GM18505 (cell line): ENCODE results near the gene ATP2A1.
"Not testable (repeated sequence)": the region's sequence is repeated elsewhere in the genome, so short reads cannot be mapped to it uniquely, and the experiment has no call there.

ENCODE experiments used
- ATAC-seq: cut with Tn5 transposase; IDR thresholded peaks from one replicate; pipeline ENCODE4 v1.9.1; 2021; ENCODE audit not compliant: unreplicated experiment
- POLR2A ChIP-seq: IDR thresholded peaks from 4 replicates; pipeline ENCODE4 v1.6.1; 2011; ENCODE audit warnings: borderline replicate concordance; ENCODE audit not compliant: insufficient read depth, insufficient read length; ENCODE audit errors: extremely low read depth

ATP2A1 gene

DNA sequence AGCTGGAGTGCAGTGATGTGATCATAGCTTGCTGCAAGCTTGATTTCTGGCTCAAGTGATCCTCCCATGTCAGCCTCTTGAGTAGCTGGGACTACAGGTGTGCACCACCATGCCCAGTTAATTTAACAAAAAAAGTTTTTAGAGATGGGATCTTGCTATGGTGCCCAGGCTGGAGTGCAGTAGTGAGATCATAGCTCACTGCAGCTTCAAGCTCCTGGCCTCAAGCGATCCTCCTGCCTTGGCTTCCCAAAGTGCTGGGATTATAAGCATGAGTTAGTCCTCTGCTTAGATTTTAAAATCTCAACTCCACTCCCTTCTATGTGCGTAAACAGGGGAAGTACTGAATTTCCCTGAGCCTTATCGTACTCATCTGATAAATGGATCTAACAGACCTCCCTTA is 40.4 kb downstream of the ATP2A1 start:
- TF ChIP-seq POLR2A: no peak
- ATAC-seq: no peak

DNA sequence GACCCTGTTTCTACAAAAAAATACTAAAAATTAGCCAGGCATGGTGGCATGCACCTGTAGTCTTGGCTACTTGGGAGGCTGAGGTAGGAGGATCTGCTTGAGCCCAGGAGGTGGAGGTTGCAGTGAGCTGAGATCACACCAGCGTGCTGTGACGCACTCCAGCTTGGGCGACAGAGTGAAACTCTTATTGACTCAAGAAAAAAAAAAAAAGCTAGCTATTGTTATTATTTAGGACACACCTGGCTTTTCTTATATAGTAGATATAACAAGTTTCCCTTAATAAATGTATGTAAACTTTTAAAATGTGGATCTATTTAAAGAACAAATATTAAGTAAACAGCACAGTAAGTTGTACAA is 44.9 kb downstream of the ATP2A1 start:
- no peak for ATAC-seq
- no peak for TF ChIP-seq POLR2A

DNA sequence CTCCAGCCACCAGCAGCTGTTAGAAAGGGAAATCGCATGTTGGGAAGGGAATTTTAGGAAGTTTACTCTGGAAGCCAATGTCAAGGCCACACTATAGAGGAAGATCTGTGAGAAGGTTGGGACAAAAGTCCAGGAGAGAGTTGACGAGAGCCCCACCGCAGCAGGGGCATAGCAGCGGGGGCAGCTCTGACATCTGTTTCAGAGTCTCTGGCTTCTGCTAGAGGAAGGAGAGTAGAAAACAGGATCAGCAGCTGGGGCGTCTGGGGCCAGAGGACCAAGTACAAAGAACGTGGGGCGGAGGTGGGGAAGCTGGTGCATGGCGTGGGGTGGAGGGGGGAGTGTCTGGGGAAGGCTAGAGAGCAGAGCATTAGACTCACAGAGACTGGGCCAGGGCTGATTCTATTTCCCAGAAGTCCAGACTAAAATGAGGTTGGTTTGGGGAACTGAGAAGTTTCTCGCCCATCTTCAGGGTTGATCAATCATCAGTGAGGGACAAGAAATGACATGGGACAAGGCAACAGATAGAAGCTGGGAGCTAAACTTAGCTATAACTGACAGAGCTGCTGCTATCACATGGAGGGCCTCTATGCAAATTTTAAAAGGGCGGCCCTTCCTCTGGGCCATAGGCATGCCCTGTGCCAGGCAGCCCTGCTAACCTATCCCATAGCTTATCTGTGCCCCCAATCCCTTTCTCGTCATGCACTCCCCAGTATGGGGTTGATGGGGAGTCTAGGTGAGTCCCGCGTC is 45.5 kb downstream of the ATP2A1 start:
- ATAC-seq: peak; percentile 42
- peak; percentile 81 for TF ChIP-seq POLR2A

DNA sequence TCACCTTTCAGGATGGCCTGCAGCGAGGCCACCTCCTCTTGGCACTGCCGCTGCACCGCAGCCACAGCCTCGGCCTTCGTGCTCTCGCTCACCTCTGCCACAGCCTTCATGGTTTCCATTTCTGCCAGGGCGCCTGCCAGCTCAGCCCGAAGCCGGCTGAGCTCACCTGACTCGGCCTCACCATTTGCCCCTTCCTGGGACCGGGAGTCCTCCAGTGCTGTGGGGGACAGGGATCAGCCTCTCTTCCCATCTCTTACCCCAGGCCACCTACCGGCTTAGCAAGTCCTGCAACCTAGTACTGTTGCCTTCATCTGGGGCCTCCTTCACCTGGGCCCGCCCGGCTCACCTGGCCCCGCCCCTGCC is 46.1 kb downstream of the ATP2A1 start:
- no peak for TF ChIP-seq POLR2A
- ATAC-seq: no peak

DNA sequence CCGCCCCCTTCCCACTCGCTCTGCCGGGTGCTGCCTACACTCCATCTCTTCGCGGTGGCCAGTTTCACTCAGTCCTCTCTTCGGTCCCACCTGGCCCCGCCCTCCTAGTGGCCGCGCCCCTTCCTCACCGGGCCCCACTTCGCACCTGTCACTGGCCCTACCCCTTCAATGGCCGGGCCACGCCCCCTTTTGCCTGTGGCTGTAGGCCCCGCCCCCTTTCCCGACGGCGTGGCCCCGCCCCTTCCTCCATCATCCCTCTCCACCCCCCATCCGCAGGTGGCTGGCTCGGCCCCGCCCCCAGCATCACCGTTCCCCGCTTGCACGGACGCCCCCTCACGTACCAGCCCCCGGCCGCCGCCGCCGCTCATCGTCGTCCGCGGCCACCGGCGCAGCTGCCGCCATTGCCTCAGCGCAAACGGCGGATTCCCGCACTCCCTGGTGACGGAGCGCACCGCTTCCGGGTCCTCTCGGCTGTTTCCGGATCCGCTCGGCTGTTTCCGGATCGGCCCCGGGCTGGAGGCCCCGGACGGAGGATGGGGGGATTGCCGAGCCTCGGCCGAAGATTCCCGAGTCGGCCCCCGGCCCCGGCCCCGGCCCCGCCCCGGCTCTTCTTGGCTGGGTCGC is 46.6 kb downstream of the ATP2A1 start, which contains the start of gene RABEP2:
RABEP2 (minus strand) TSS at position 477 of the 624 bp plus-strand sequence; CDS start at position 402, 75 bp downstream.
- TF ChIP-seq POLR2A: no peak
- ATAC-seq: peak; percentile 57

DNA sequence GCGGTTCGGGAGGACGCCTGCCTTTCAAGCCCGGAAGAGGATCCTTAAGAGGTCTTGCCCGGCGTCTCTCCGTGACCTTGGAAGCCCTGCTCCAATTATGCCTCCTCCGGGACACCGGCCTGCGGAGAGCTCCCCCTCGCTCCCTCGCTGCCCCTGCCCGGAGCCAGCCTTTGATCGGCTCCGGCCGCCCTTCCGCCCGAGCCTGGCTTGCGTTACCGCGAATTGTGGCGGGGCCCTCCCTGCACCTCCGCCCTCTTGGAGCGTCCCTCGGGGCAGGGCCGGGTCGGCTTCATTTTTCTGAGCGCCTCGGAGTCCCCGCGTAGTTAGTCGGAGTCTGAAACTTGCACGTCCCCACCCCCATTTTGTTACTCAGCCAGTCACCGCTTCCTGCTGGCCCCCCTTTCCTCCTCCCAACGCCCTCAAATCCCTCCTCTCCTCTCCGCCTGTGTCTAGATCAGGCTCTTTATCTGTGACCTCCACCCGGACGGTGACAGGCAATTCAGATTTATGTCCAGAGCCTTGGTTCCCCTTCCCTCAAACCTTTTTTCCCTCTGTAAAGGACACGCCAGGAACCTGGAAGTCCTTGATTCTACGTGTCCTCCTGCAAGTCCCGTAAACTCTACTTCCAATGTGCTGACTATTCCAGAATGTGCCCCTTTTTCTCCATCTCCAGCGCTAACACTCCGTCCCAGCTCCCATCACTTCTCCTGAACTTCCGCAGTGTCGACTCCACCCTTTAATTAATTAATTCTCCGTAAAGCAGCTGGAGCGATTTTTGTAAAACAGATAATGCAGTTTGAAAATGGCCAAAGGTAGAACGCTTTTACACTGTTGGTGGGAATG is 47.3 kb downstream of the ATP2A1 start:
- TF ChIP-seq POLR2A: peak; percentile 91
- ATAC-seq: peak; percentile 31

DNA sequence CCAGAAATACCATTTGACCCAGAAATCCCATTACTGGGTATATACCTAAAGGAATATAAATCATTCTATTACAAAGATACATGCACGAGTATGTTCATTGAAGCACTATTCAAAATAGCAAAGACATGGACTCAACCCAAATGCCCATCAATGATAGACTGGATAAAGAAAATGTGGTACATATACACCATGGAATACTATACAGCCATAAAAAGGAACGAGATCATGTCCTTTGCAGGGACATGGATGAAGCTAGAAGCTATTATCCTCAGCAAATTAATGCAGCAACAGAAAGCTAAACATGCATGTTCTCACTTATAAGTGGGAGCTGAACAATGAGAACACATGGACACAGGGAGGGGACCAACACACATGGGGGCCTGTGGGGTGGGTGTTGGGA is 48.0 kb downstream of the ATP2A1 start:
- ATAC-seq: not testable (repeated sequence)

DNA sequence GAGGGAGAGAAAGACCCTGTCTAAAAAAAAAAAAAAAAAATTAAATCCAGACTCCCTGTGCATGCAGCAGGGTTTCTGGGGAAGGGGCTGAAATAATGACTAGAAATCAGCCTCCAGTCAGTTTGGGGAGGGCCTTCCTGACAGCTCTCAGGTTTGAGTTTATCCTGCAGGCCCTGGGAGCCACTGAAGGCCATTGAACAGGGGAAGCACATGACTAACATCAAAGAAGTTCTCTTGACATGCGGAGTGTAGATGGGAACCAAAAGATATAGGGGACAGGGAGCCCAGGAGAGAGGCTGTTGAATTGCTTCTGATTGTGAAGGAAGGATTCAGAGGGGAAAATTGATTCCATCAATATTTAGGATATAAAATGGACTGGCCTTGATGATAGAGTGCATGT is 49.5 kb downstream of the ATP2A1 start:
- TF ChIP-seq POLR2A: no peak
- ATAC-seq: no peak

DNA sequence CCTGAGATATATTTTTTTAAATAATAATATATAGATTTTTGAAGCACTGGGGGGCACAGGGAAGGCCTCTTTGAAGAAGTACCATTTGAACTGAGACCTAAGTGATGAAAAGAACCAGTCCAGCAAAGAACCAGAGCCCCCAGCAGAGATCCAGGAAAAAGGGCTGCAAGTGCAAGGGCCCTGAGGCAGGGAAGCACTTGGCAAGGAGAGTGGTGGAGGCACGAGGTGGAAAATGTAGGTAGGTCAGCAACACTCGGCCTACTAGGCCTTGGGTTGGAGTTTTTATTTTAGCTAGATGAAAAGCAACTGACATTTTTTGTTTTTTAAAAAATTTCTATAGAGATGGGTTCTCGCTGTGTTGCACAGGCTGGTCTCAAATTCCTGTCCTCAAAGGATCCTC is 51.9 kb downstream of the ATP2A1 start:
- TF ChIP-seq POLR2A: no peak
- no peak for ATAC-seq

DNA sequence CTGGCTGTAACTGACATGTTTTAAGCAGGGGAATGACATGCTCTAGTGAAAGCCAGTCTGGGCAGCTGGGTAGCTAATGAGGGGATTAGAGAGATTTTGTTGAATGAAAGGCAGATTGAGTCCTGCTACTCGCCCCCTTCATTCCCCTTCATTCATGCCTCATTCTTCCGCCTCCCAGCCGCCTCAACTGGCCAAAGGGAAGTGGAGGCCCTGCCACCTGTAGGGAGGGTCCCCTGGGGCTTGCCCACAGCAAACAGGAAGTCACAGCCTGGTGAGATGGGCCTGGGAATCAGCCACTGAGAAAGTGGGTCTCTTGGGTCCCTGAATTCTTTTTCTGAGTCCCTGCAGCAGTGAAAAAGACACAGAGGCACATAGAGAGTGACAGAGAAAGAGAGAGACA is 52.4 kb downstream of the ATP2A1 start:
- no peak for TF ChIP-seq POLR2A
- ATAC-seq: no peak

DNA sequence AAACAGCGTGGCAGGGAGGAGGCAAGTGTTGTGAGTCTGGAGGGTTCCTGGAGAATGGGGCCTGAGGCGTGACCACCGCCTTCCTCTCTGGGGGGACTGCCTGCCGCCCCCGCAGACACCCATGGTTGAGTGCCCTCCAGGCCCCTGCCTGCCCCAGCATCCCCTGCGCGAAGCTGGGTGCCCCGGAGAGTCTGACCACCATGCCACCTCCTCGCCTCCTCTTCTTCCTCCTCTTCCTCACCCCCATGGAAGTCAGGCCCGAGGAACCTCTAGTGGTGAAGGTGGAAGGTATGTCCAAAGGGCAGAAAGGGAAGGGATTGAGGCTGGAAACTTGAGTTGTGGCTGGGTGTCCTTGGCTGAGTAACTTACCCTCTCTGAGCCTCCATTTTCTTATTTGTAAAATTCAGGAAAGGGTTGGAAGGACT is 53.5 kb downstream of the ATP2A1 start, which contains the start of gene CD19:
CD19 (plus strand) TSS at position 171 of the 425 bp plus-strand sequence; CDS start at position 201, 30 bp downstream.
- TF ChIP-seq POLR2A: peak; percentile 71
- ATAC-seq: no peak

DNA sequence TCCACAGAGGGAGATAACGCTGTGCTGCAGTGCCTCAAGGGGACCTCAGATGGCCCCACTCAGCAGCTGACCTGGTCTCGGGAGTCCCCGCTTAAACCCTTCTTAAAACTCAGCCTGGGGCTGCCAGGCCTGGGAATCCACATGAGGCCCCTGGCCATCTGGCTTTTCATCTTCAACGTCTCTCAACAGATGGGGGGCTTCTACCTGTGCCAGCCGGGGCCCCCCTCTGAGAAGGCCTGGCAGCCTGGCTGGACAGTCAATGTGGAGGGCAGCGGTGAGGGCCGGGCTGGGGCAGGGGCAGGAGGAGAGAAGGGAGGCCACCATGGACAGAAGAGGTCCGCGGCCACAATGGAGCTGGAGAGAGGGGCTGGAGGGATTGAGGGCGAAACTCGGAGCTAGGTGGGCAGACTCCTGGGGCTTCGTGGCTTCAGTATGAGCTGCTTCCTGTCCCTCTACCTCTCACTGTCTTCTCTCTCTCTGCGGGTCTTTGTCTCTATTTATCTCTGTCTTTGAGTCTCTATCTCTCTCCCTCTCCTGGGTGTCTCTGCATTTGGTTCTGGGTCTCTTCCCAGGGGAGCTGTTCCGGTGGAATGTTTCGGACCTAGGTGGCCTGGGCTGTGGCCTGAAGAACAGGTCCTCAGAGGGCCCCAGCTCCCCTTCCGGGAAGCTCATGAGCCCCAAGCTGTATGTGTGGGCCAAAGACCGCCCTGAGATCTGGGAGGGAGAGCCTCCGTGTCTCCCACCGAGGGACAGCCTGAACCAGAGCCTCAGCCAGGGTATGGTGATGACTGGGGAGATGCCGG is 54.3 kb downstream of the ATP2A1 start:
- TF ChIP-seq POLR2A: peak; percentile 36

DNA sequence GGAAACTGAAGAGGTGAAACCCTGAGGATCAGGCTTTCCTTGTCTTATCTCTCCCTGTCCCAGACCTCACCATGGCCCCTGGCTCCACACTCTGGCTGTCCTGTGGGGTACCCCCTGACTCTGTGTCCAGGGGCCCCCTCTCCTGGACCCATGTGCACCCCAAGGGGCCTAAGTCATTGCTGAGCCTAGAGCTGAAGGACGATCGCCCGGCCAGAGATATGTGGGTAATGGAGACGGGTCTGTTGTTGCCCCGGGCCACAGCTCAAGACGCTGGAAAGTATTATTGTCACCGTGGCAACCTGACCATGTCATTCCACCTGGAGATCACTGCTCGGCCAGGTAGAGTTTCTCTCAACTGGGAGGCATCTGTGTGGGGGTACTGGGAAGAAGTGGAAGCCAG is 54.9 kb downstream of the ATP2A1 start:
- ATAC-seq: no peak
- TF ChIP-seq POLR2A: no peak

More for the DNA sequence above, 54.3 kb downstream of the ATP2A1 start:
- no peak for ATAC-seq
